DOHH2 (cell line): ENCODE measurements around the gene AASDHPPT.

Source experiments
- EZH2phosphoT487 ChIP-seq: fragments of 200-600 bp; sonication (generic); IDR thresholded peaks from 2 replicates; pipeline ENCODE4 v1.6.1; 2017; ENCODE audit warnings: borderline replicate concordance, mild to moderate bottlenecking, antibody characterized with exemption, low read length, moderate library complexity, mixed read lengths
- TF ChIP-seq, protein P1 (sequence below): fragments of 200-600 bp; sonication (generic); IDR thresholded peaks from one replicate; pipeline ENCODE4 v1.5.1; 2014; ENCODE audit warnings: antibody characterized with exemption, mild to moderate bottlenecking, low read depth, low read length; ENCODE audit not compliant: poor library complexity, severe bottlenecking

- TF ChIP-seq, protein P1, sequence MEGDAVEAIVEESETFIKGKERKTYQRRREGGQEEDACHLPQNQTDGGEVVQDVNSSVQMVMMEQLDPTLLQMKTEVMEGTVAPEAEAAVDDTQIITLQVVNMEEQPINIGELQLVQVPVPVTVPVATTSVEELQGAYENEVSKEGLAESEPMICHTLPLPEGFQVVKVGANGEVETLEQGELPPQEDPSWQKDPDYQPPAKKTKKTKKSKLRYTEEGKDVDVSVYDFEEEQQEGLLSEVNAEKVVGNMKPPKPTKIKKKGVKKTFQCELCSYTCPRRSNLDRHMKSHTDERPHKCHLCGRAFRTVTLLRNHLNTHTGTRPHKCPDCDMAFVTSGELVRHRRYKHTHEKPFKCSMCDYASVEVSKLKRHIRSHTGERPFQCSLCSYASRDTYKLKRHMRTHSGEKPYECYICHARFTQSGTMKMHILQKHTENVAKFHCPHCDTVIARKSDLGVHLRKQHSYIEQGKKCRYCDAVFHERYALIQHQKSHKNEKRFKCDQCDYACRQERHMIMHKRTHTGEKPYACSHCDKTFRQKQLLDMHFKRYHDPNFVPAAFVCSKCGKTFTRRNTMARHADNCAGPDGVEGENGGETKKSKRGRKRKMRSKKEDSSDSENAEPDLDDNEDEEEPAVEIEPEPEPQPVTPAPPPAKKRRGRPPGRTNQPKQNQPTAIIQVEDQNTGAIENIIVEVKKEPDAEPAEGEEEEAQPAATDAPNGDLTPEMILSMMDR: no peak
- no peak for TF ChIP-seq EZH2phosphoT487
Observed at GRCh38 chr11:106101819-106102218, 24.4 kb downstream of the AASDHPPT start.
